NCI-H2081 (cell line): ENCODE data around the gene GSG1L.
"Not testable (repeated sequence)": the region's sequence is repeated elsewhere in the genome, so short reads cannot be mapped to it uniquely, and the experiment has no call there.

Experiments
- DNase-seq, 2 experiments: peaks; one replicate each; lab custom pipeline; 2025; lab: John Stamatoyannopoulos, UW

GSG1L gene

GRCh38 chr16:27754788-27755690 lies 308.5 kb downstream of the GSG1L start:
- no peak for DNase-seq

- DNase-seq, result no peak
These were observed 310.0 kb downstream of the GSG1L start for GRCh38 chr16:27753563-27753962.

- no peak for DNase-seq
These were observed 311.3 kb downstream of the GSG1L start for GRCh38 chr16:27752241-27752640.

GRCh38 chr16:27751676-27752075 lies 311.8 kb downstream of the GSG1L start:
- DNase-seq, result no peak

- DNase-seq, result no peak
These were observed 312.3 kb downstream of the GSG1L start for GRCh38 chr16:27751233-27751632.

GRCh38 chr16:27749946-27750345 lies 313.6 kb downstream of the GSG1L start:
- no peak for DNase-seq

- DNase-seq, result no peak
These were observed 314.0 kb downstream of the GSG1L start for GRCh38 chr16:27749547-27749875.

GRCh38 chr16:27748868-27749546 lies 314.5 kb downstream of the GSG1L start:
- DNase-seq, result no peak

- no peak for DNase-seq
These were observed 315.6 kb downstream of the GSG1L start for GRCh38 chr16:27747946-27748345.

GRCh38 chr16:27746076-27746855 lies 317.2 kb downstream of the GSG1L start:
- no peak for DNase-seq

- no peak for DNase-seq
These were observed 318.2 kb downstream of the GSG1L start for GRCh38 chr16:27745348-27745747.

- no peak for DNase-seq
These were observed 319.6 kb downstream of the GSG1L start for GRCh38 chr16:27743963-27744362.

- not testable (repeated sequence) for DNase-seq
These were observed 320.5 kb downstream of the GSG1L start for GRCh38 chr16:27743001-27743400.

GRCh38 chr16:27742333-27742732 lies 321.2 kb downstream of the GSG1L start:
- DNase-seq, result no peak

- no peak for DNase-seq
These were observed 322.9 kb downstream of the GSG1L start for GRCh38 chr16:27740496-27741201.

GRCh38 chr16:27739606-27740357 lies 323.7 kb downstream of the GSG1L start:
- no peak for DNase-seq

GRCh38 chr16:27738596-27738995 lies 324.9 kb downstream of the GSG1L start:
- DNase-seq, result no peak
